ENCODE results near the gene FBXL4.

FBXL4 gene

GRCh38 chr6:98877250-98877649 is 70.5 kb downstream of the FBXL4 start:
- FAIRE-seq, result peak; percentile 5

GRCh38 chr6:98875375-98875774 is 72.4 kb downstream of the FBXL4 start:
- no peak for FAIRE-seq

GRCh38 chr6:98871821-98872220 is 75.9 kb downstream of the FBXL4 start:
- FAIRE-seq, result no peak

- FAIRE-seq, result no peak
These were observed 76.7 kb downstream of the FBXL4 start for GRCh38 chr6:98871057-98871456.

GRCh38 chr6:98864497-98864896 is 83.2 kb downstream of the FBXL4 start:
- no peak for FAIRE-seq

GRCh38 chr6:98848539-98849242 is 99.1 kb downstream of the FBXL4 start:
- FAIRE-seq, result no peak

GRCh38 chr6:98847779-98848538 is 99.8 kb downstream of the FBXL4 start:
- FAIRE-seq, result no peak

GRCh38 chr6:98847416-98847778 is 100.3 kb downstream of the FBXL4 start:
- no peak for FAIRE-seq

GRCh38 chr6:98846021-98846380 is 101.7 kb downstream of the FBXL4 start:
- no peak for FAIRE-seq

- FAIRE-seq, result no peak
These were observed 102.3 kb downstream of the FBXL4 start for GRCh38 chr6:98845211-98846020.

- FAIRE-seq, result no peak
These were observed 103.2 kb downstream of the FBXL4 start for GRCh38 chr6:98844244-98845210.

- no peak for FAIRE-seq
These were observed 104.2 kb downstream of the FBXL4 start for GRCh38 chr6:98843271-98844243.

- no peak for FAIRE-seq
These were observed 105.2 kb downstream of the FBXL4 start for GRCh38 chr6:98842342-98843180.

GRCh38 chr6:98841621-98842341 is 106.0 kb downstream of the FBXL4 start:
- no peak for FAIRE-seq

- no peak for FAIRE-seq
These were observed 106.7 kb downstream of the FBXL4 start for GRCh38 chr6:98840996-98841513.

GRCh38 chr6:98840385-98840784 is 107.4 kb downstream of the FBXL4 start:
- FAIRE-seq, result no peak

GRCh38 chr6:98839781-98840361 is 107.9 kb downstream of the FBXL4 start:
- no peak for FAIRE-seq

GRCh38 chr6:98838975-98839374 is 108.8 kb downstream of the FBXL4 start:
- FAIRE-seq, result no peak

- FAIRE-seq, result no peak
These were observed 109.7 kb downstream of the FBXL4 start for GRCh38 chr6:98838032-98838431.

Measured in islet of Langerhans (tissue), 1 donor.